ENCODE measurements around the gene FAM240A.

DNA sequence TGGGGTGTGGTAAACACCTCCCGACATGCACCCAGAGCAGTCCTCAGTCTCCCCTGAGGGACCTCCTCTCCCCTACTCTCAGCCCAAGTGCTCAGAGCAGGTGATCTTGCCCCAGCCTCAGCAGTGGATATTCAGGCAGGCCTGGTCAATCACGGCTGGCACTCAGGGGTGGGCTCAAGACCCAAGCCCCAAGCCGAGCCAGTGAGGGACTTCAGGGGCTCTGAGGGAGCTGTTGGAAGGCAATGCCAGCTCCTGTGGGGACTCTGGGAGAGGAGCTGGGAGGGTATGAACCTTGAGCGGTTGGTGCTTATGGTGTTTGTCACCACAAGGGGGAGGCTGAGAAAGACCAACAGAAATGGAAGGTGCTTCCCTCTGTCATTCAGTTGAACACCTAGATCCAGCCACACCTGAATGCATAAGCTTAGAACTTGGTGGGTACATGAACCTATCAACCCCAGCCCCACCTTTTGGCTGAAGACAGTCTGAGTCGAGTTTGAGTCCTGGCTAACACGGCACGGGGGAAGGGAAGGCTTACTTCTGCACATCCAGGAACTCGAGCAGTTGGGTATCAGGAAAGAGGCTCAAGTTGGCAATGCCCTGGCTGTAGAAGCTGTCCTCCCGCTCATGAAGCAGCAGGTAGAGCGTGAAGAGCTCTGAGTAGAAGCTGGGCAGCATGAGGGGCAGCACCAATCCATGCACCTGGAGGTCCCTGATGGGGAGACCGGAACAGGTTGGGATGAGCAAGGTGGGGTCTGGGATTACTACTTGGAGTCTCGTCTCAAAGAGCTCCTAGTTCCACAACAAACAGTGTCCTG is 61.9 kb downstream of the FAM240A start:
- TF ChIP-seq, protein P1, sequence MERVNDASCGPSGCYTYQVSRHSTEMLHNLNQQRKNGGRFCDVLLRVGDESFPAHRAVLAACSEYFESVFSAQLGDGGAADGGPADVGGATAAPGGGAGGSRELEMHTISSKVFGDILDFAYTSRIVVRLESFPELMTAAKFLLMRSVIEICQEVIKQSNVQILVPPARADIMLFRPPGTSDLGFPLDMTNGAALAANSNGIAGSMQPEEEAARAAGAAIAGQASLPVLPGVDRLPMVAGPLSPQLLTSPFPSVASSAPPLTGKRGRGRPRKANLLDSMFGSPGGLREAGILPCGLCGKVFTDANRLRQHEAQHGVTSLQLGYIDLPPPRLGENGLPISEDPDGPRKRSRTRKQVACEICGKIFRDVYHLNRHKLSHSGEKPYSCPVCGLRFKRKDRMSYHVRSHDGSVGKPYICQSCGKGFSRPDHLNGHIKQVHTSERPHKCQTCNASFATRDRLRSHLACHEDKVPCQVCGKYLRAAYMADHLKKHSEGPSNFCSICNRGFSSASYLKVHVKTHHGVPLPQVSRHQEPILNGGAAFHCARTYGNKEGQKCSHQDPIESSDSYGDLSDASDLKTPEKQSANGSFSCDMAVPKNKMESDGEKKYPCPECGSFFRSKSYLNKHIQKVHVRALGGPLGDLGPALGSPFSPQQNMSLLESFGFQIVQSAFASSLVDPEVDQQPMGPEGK (CRISPR knock-in tag; IDR thresholded peaks at IDR 0.05; ENCODE audit: borderline replicate concordance): no peak
- TF ChIP-seq SNAI2 (CRISPR knock-in tag; IDR thresholded peaks at IDR 0.05) (no peak), BACH2 (CRISPR knock-in tag; IDR thresholded peaks at IDR 0.05; ENCODE audit: borderline replicate concordance) (no peak), ARNTL (CRISPR knock-in tag; IDR thresholded peaks at IDR 0.05; ENCODE audit: borderline replicate concordance, low read depth) (no peak), ZNF70 (CRISPR knock-in tag; IDR thresholded peaks at IDR 0.05) (no peak)
